OCI-LY7 (cell line): ENCODE data around the gene CTNNA2. TPM values are rescaled to one million over a fixed set of nuclear protein-coding genes. Genes with fewer than 3 reads are reported as not detected.

Source experiments
- BruUV-seq: library from RNA; stranded (reverse); fragments of 400-500 nt; replicated peaks from 2 replicates; lab custom pipeline; 2021; lab: Mats Ljungman, UMichigan
- CTCF ChIA-PET: fragments of 300-600 bp; sonication (Branson Sonifier 250); formaldehyde crosslinking; loops from one replicate; lab custom pipeline; 2022; ENCODE audit warnings: antibody characterized with exemption; ENCODE audit not compliant: unreplicated experiment; lab: Charles Lee
- POLR2A ChIA-PET: fragments of 300-600 bp; sonication (Branson Sonifier 250); formaldehyde crosslinking; loops from one replicate; lab custom pipeline; 2022; ENCODE audit warnings: antibody characterized with exemption; lab: Charles Lee
- DNase-seq: peaks from one replicate; pipeline ENCODE4 v3.0.0-alpha.2; 2015; ENCODE audit warnings: low spot score
- H2AFZ ChIP-seq: fragments of 200-600 bp; sonication (generic), shearing (Covaris generic); 2 replicates; pipeline ENCODE4 v1.6.1; 2014; ENCODE audit warnings: mild to moderate bottlenecking, antibody characterized with exemption, low read length, moderate library complexity
- H3K27ac ChIP-seq: fragments of 200-600 bp; sonication (generic); 2 replicates; pipeline ENCODE4 v1.5.1; 2014; ENCODE audit warnings: mixed run types, low read depth, mild to moderate bottlenecking, moderate library complexity, low read length, inconsistent platforms; ENCODE audit not compliant: poor library complexity, severe bottlenecking
- H3K36me3 ChIP-seq: fragments of 200-600 bp; sonication (generic); 2 replicates; pipeline ENCODE4 v1.6.1; 2014; ENCODE audit warnings: mild to moderate bottlenecking, antibody characterized with exemption, low read length, moderate library complexity, mixed read lengths; ENCODE audit not compliant: insufficient read depth
- H3K4me1 ChIP-seq: fragments of 200-600 bp; sonication (generic); 2 replicates; pipeline ENCODE4 v1.5.1; 2014; ENCODE audit warnings: mild to moderate bottlenecking, low read length; ENCODE audit not compliant: insufficient read depth, poor library complexity, severe bottlenecking
- H3K4me2 ChIP-seq: fragments of 200-600 bp; sonication (generic); 2 replicates; pipeline ENCODE4 v1.6.1; 2014; ENCODE audit warnings: mild to moderate bottlenecking, low read length
- H3K4me3 ChIP-seq: fragments of 200-600 bp; sonication (generic); 2 replicates; pipeline ENCODE4 v1.5.1; 2014; ENCODE audit warnings: mild to moderate bottlenecking, low read depth, low read length; ENCODE audit not compliant: poor library complexity, severe bottlenecking
- H3K79me2 ChIP-seq: fragments of 200-600 bp; sonication (generic); 2 replicates; pipeline ENCODE4 v1.6.1; 2016; ENCODE audit warnings: low read depth, mild to moderate bottlenecking, low read length, moderate library complexity, mixed read lengths; ENCODE audit not compliant: insufficient read depth
- H3K9me2 ChIP-seq: fragments of 200-600 bp; sonication (generic); 2 replicates; pipeline ENCODE4 v1.6.1; 2016; ENCODE audit warnings: mild to moderate bottlenecking, low read length, mixed read lengths; ENCODE audit not compliant: insufficient read depth
- H3K9me3 ChIP-seq: fragments of 200-600 bp; sonication (generic); 2 replicates; pipeline ENCODE4 v1.6.1; 2014; ENCODE audit warnings: mild to moderate bottlenecking, mixed run types, low read length, mixed read lengths
- H4K20me1 ChIP-seq: fragments of 200-600 bp; sonication (generic); 2 replicates; pipeline ENCODE4 v1.6.1; 2014; ENCODE audit warnings: mild to moderate bottlenecking, antibody characterized with exemption, low read length, moderate library complexity, mixed read lengths; ENCODE audit not compliant: insufficient read depth
- EZH2phosphoT487 ChIP-seq: fragments of 200-600 bp; sonication (generic); IDR thresholded peaks from 2 replicates; pipeline ENCODE4 v1.6.1; 2018; ENCODE audit warnings: low read depth, borderline replicate concordance, mild to moderate bottlenecking, mixed run types, antibody characterized with exemption, low read length, moderate library complexity, mixed read lengths
- intact Hi-C: fragments of 100-400 bp; cut with micrococcal nuclease; formaldehyde crosslinking; loops from one replicate; pipeline ENCODE4 v1.10.0; 2022; ENCODE audit not compliant: unreplicated experiment
- total RNA-seq, 2 experiments: library from RNA; depleted of rRNA in 1 of 2; stranded (reverse); fragments of >200 nt in 1 of 2; shearing (Covaris generic) in 1 of 2; gene quantifications; 2 replicates each; pipeline ENCODE4 v1.2.3, GENCODE V29; 2014 to 2022
- TF ChIP-seq, protein P1 (sequence below): fragments of 200-600 bp; sonication (generic); conservative IDR thresholded peaks from 2 replicates; pipeline ENCODE4 v1.5.1; 2014; ENCODE audit warnings: mild to moderate bottlenecking, antibody characterized with exemption, low read length, moderate library complexity, mixed read lengths

Gene CTNNA2
- total RNA-seq, 2 experiments from 2014 or later: 0.19 to 2.7 TPM

DNA sequence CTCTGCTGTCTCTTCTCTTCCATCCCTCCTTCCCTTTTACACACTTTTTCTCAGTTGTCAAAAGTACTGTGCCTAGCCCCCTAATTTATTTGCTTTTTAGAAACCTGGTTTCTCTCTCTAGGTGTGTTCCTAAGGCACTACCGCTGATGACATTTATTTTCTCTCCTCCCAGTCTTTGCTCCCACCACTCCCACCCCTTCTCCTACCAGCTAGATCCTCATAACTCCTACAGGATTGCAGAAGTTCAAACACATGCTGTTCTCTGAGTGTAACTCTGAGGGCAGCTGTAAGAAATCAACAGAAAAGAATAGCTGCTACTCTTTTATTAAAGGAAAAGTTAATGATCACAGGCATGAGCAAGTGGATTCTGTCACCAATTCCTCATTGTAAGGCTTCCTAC lies 814.0 kb downstream of the CTNNA2 start:
- H3K4me3 ChIP-seq: no peak overlapping the region
- no peaks in the 10 kb centered on the region for H3K36me3 ChIP-seq
- no peaks in the 10 kb centered on the region for H4K20me1 ChIP-seq
- no peak overlapping the region for H3K4me2 ChIP-seq
- no peaks in the 10 kb centered on the region for H3K9me2 ChIP-seq
- no peaks in the 10 kb centered on the region for H3K4me1 ChIP-seq
- no peak overlapping the region for H3K27ac ChIP-seq
- H3K9me3 ChIP-seq: no peaks in the 10 kb centered on the region
- DNase-seq: no peak
- TF ChIP-seq EZH2phosphoT487: no peak
- TF ChIP-seq, protein P1, sequence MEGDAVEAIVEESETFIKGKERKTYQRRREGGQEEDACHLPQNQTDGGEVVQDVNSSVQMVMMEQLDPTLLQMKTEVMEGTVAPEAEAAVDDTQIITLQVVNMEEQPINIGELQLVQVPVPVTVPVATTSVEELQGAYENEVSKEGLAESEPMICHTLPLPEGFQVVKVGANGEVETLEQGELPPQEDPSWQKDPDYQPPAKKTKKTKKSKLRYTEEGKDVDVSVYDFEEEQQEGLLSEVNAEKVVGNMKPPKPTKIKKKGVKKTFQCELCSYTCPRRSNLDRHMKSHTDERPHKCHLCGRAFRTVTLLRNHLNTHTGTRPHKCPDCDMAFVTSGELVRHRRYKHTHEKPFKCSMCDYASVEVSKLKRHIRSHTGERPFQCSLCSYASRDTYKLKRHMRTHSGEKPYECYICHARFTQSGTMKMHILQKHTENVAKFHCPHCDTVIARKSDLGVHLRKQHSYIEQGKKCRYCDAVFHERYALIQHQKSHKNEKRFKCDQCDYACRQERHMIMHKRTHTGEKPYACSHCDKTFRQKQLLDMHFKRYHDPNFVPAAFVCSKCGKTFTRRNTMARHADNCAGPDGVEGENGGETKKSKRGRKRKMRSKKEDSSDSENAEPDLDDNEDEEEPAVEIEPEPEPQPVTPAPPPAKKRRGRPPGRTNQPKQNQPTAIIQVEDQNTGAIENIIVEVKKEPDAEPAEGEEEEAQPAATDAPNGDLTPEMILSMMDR: no peak
- BruUV-seq: no TSS peak
- CTCF ChIA-PET: interaction anchor here (0.6 kb wide), 1 partner anchor 809 kb away, joined by 3 read pairs; no protein-coding TSS in a partner anchor
- no peak overlapping the region for H2AFZ ChIP-seq
- POLR2A ChIA-PET: interaction anchor here (0.9 to 1.4 kb wide), 3 partner anchors 11 to 173 kb away, joined by 3 to 4 read pairs (median 3); no protein-coding TSS in a partner anchor
- no peaks in the 10 kb centered on the region for H3K79me2 ChIP-seq
- intact Hi-C loops: loop anchor here (10.0 kb wide), 2 partner anchors 168 to 408 kb away; no protein-coding TSS in a partner anchor

DNA sequence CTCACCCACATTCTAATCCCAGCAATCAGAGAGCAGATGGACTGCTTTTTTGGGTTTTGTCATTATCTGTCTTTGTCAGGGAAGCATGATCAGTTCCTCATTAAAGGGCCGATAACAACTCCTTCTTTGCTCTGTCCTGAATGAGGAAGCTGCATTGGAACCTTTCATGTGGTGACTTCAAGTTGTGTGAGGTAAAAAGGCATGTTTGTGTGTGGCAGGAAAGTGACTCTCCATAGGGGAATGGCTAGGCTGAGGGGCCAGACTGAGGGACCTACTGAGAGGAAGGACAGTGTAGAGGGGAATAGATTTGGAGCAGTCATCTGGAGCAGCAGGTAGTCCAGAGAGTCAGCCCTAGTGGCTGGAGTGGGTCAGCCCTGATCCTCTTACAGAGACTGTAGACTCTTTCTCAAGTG lies 815.3 kb downstream of the CTNNA2 start:
- H3K79me2 ChIP-seq: no peaks in the 10 kb centered on the region
- no peak overlapping the region for H3K27ac ChIP-seq
- no peak for TF ChIP-seq EZH2phosphoT487
- TF ChIP-seq, protein P1: no peak
- H3K9me2 ChIP-seq: no peaks in the 10 kb centered on the region
- CTCF ChIA-PET: interaction anchor here (1.1 kb wide), 1 partner anchor 191 kb away, joined by 4 read pairs; no protein-coding TSS in a partner anchor
- intact Hi-C loops: loop anchor here (10.0 kb wide), 2 partner anchors 167 to 407 kb away; no protein-coding TSS in a partner anchor
- no peak overlapping the region for H3K4me3 ChIP-seq
- H2AFZ ChIP-seq: no peak overlapping the region
- POLR2A ChIA-PET: interaction anchor here (1.0 kb wide), 1 partner anchor 9 kb away, joined by 3 read pairs; no protein-coding TSS in a partner anchor
- no peaks in the 10 kb centered on the region for H3K36me3 ChIP-seq
- DNase-seq: no peak
- H3K4me2 ChIP-seq: no peak overlapping the region
- H3K4me1 ChIP-seq: no peaks in the 10 kb centered on the region
- H4K20me1 ChIP-seq: no peaks in the 10 kb centered on the region
- H3K9me3 ChIP-seq: no peaks in the 10 kb centered on the region
- BruUV-seq: no TSS peak

DNA sequence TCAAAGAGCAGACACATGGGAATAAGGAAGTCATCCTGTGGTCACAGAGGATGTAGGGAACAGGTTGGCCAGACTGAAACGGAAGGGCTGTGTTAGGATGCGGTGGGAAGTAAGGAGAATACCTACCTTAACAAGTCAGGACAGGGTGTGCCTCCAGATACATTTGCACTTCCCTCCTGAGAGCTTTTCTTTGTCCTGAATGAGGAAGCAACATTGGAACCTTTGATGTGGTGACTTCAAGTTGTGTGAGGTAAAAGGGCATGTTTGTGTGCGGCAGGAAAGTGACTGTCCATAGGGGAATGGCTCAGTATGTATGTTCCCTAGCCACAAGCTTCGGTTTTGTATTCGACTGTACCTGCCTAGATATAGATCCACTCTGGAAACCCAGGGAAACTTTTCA lies 816.6 kb downstream of the CTNNA2 start:
- no peaks in the 10 kb centered on the region for H3K9me3 ChIP-seq
- no peak for TF ChIP-seq EZH2phosphoT487
- TF ChIP-seq, protein P1: no peak
- intact Hi-C loops: loop anchor here (10.0 kb wide), 2 partner anchors 165 to 405 kb away; no protein-coding TSS in a partner anchor
- H2AFZ ChIP-seq: no peak overlapping the region
- H3K36me3 ChIP-seq: no peaks in the 10 kb centered on the region
- CTCF ChIA-PET: no interaction called here
- no peaks in the 10 kb centered on the region for H3K9me2 ChIP-seq
- H3K4me1 ChIP-seq: no peaks in the 10 kb centered on the region
- BruUV-seq: no TSS peak
- H3K79me2 ChIP-seq: no peaks in the 10 kb centered on the region
- DNase-seq: no peak
- no peak overlapping the region for H3K27ac ChIP-seq
- H4K20me1 ChIP-seq: no peaks in the 10 kb centered on the region
- H3K4me2 ChIP-seq: no peak overlapping the region
- POLR2A ChIA-PET: no interaction called here
- H3K4me3 ChIP-seq: no peak overlapping the region
